Astrocyte of the spinal cord (primary cell): ENCODE results near the gene DCTN5.

Experiments used
- DNase-seq: peaks from one replicate; pipeline ENCODE4 v3.0.0; 2011; ENCODE audit warnings: low read depth, low spot score
- H3K4me3 ChIP-seq: 2 replicates; pipeline ENCODE4 v1.5.1; 2011; ENCODE audit warnings: low read depth, mild to moderate bottlenecking, low read length, moderate library complexity
- CTCF ChIP-seq: IDR thresholded peaks from 2 replicates; pipeline ENCODE4 v1.5.1; 2012; ENCODE audit warnings: low read depth, mild to moderate bottlenecking, low read length, inconsistent platforms
- in situ Hi-C: cut with HindIII; loops from 2 replicates; pipeline ENCODE4 v1.10.0; 2017; ENCODE audit warnings: low sequenced_read_pairs

DCTN5 gene

GRCh38 chr16:23692190-23692837 lies 51.0 kb downstream of the DCTN5 start:
- in situ Hi-C loops: no loop called here
- no peak for DNase-seq
- no peak overlapping the region for H3K4me3 ChIP-seq
- TF ChIP-seq CTCF: no peak

GRCh38 chr16:23694265-23694643 lies 53.0 kb downstream of the DCTN5 start:
- in situ Hi-C loops: no loop called here

GRCh38 chr16:23694644-23695373 lies 53.5 kb downstream of the DCTN5 start:
- in situ Hi-C loops: no loop called here
- peak; percentile 52 for DNase-seq
- peak overlapping the region; percentile 12 for H3K4me3 ChIP-seq
- TF ChIP-seq CTCF: no peak

More at GRCh38 chr16:23694265-23694643, 53.0 kb downstream of the DCTN5 start:
- H3K4me3 ChIP-seq: no peak overlapping the region
- no peak for DNase-seq
- no peak for TF ChIP-seq CTCF

DNA sequence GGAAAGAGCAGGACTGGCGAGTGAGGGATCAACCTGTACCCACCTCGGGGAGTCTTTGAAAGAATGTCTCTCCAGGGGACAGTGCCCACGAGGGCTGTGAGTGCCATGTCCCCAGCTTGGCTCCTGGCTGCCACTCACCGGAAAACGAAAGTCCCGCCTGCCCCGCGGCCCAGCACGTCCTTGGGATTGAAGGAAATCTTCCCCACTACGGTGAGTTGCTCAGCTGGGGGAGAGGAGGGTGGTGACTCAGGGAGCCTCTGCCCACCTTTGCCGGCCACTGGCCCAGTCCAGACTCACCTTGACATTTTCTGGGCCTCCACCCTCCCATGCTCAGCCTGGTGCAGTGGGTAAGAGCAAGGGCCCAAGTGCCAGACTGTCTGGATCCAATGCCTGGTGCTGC lies 54.5 kb downstream of the DCTN5 start:
- no peak overlapping the region for H3K4me3 ChIP-seq
- no peak for DNase-seq
- in situ Hi-C loops: no loop called here
- TF ChIP-seq CTCF: no peak

GRCh38 chr16:23699100-23699499 lies 57.8 kb downstream of the DCTN5 start:
- in situ Hi-C loops: no loop called here
- TF ChIP-seq CTCF: no peak
- no peak for DNase-seq
- H3K4me3 ChIP-seq: no peak overlapping the region

- no peak overlapping the region for H3K4me3 ChIP-seq
- TF ChIP-seq CTCF: no peak
- no peak for DNase-seq
- in situ Hi-C loops: no loop called here
Observed at GRCh38 chr16:23700093-23700492, 58.8 kb downstream of the DCTN5 start.
